Lung (tissue), 12 donors: Measurements from ENCODE around the gene DNAH1. TPM values are rescaled to one million over a fixed set of nuclear protein-coding genes. Genes with fewer than 3 reads are reported as not detected.

Source experiments
- ATAC-seq: fragments of 200-7000 bp; cut with Tn5 transposase; one replicate; pipeline ENCODE4 v1.9.1; 2020; ENCODE audit warnings: moderate number of reproducible peaks; ENCODE audit not compliant: insufficient read depth, low FRiP score
- DNase-seq, 3 donors: peaks; one replicate each; pipeline ENCODE4 v3.0.0-alpha.2; 2013 to 2017
- H3K27ac ChIP-seq, 2 donors: one replicate each; pipeline ENCODE4 v1.5.1; 2013; ENCODE audit warnings: mild to moderate bottlenecking in 2 of 2, moderate library complexity in 2 of 2, control low read depth in 1 of 2, inconsistent platforms in 1 of 2, low read depth in 1 of 2, low read length in 1 of 2
- H3K27me3 ChIP-seq, 3 donors: one replicate each; pipeline ENCODE4 v1.5.1; 2013; ENCODE audit warnings: low read length in 2 of 3; ENCODE audit not compliant: control insufficient read depth in 3 of 3, insufficient read depth in 3 of 3
- H3K36me3 ChIP-seq, 4 donors: one replicate each; pipeline ENCODE4 v1.5.1; 2013; ENCODE audit warnings: low read length in 4 of 4, mild to moderate bottlenecking in 1 of 4, moderate library complexity in 1 of 4; ENCODE audit not compliant: control insufficient read depth in 4 of 4, insufficient read depth in 4 of 4
- H3K4me1 ChIP-seq, 5 donors: one replicate each; pipeline ENCODE4 v1.5.1; 2013; ENCODE audit warnings: low read length in 5 of 5, mild to moderate bottlenecking in 2 of 5, moderate library complexity in 1 of 5; ENCODE audit not compliant: control insufficient read depth in 5 of 5, insufficient read depth in 5 of 5
- H3K4me3 ChIP-seq: one replicate; pipeline ENCODE4 v1.5.1; 2013; ENCODE audit warnings: mild to moderate bottlenecking, control low read depth, moderate library complexity
- H3K9ac ChIP-seq, 2 donors: one replicate each; pipeline ENCODE4 v1.5.1; 2013; ENCODE audit warnings: low read length in 2 of 2, control low read depth in 1 of 2; ENCODE audit not compliant: insufficient read depth in 1 of 2
- H3K9me3 ChIP-seq, 4 donors: one replicate each; pipeline ENCODE4 v1.5.1; 2013; ENCODE audit warnings: low read length in 3 of 4, mild to moderate bottlenecking in 1 of 4, moderate library complexity in 1 of 4; ENCODE audit not compliant: control insufficient read depth in 4 of 4, insufficient read depth in 3 of 4
- WGBS, 2 donors: extraction: QIAGEN DNeasy Blood & Tissue Kit; methylation state at CpG; one replicate each; pipeline ENCODE4 v1.1.7; 2013; 5-methylcytosine and 5-hydroxymethylcytosine counted together
- polyA plus RNA-seq, 2 donors: library from polyadenylated mRNA; stranded (reverse); fragments of 200-250 nt; gene quantifications; one replicate each; pipeline ENCODE4 v1.2.1, GENCODE V29; 2013
- total RNA-seq, 2 donors: library from RNA; depleted of rRNA in 1 of 2; stranded (reverse); fragments of >200 nt in 1 of 2; gene quantifications; one replicate each; pipeline ENCODE4 v1.2.1, GENCODE V29; 2014 to 2021
- TF ChIP-seq, protein P1 (sequence below): IDR thresholded peaks from 2 replicates; pipeline ENCODE4 v1.5.1; 2012; ENCODE audit warnings: mild to moderate bottlenecking; ENCODE audit errors: control extremely low read depth, extremely low read depth
- donor health status: control.
- donor health status: control.
- donor health status: Bipolar disorder and iron deficiency.
- donor health status: healthy.
- donor health status: DM: yes; HTN: yes; CAD: no.

The DNAH1 gene
- total and polyA plus RNA-seq, 4 donors, result 6.1 to 21.5 (median 11.4) TPM

DNA sequence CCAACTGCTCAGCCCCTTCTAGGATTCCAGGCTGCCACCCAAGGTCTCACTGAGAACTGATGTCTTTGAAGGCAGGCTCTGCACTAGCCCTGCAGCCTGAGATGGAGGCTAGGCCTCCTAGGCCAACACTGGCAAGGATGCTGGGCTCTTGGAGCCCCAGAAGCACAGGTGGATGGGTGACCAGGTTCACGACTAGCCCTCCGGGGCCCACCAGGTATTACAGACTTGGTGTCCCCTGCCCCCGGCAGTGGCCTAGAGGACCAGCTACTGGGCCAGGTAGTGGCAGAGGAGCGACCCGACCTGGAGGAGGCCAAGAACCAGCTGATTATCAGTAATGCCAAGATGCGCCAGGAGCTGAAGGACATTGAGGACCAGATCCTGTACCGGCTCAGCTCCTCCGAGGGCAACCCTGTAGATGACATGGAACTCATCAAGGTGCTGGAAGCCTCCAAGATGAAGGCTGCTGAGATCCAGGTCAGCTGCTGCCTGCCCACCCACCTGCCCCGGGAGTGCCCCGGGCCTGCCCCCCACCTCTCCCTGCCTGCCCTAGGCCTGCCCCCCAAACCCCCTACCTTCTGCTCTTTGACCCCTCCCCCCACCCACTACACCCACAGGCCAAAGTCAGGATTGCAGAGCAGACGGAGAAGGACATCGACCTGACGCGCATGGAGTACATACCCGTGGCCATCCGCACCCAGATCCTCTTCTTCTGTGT, 76.3 kb downstream of the DNAH1 start:
- TF ChIP-seq, protein P1, sequence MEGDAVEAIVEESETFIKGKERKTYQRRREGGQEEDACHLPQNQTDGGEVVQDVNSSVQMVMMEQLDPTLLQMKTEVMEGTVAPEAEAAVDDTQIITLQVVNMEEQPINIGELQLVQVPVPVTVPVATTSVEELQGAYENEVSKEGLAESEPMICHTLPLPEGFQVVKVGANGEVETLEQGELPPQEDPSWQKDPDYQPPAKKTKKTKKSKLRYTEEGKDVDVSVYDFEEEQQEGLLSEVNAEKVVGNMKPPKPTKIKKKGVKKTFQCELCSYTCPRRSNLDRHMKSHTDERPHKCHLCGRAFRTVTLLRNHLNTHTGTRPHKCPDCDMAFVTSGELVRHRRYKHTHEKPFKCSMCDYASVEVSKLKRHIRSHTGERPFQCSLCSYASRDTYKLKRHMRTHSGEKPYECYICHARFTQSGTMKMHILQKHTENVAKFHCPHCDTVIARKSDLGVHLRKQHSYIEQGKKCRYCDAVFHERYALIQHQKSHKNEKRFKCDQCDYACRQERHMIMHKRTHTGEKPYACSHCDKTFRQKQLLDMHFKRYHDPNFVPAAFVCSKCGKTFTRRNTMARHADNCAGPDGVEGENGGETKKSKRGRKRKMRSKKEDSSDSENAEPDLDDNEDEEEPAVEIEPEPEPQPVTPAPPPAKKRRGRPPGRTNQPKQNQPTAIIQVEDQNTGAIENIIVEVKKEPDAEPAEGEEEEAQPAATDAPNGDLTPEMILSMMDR, result no peak
- Histone ChIP-seq H3K27me3 (no peaks in the 10 kb centered on the region), H3K4me1 (no peaks in the 10 kb centered on the region), H3K4me3 (no peak overlapping the region), H3K36me3 (peaks cover 0 to 35% (median 1%) of the 10 kb centered on the region in 4 donors), H3K9me3 (no peaks in the 10 kb centered on the region), H3K9ac (no peak overlapping the region), H3K27ac (no peak overlapping the region)
- DNase-seq, result no peak
- no peak for ATAC-seq
- 96 to 97% methylated on average over 16 of the region's 16 CpGs for WGBS, 2 donors

- Histone ChIP-seq H3K9ac (no peak overlapping the region), H3K4me1 (no peaks in the 10 kb centered on the region), H3K27me3 (no peaks in the 10 kb centered on the region), H3K9me3 (no peaks in the 10 kb centered on the region), H3K27ac (no peak overlapping the region), H3K36me3 (peaks cover 0 to 36% (median 1%) of the 10 kb centered on the region in 4 donors), H3K4me3 (no peak overlapping the region)
- ATAC-seq (no peak), DNase-seq (no peak)
- TF ChIP-seq, protein P1, result no peak
- WGBS, 2 donors, result 90 to 93% methylated on average over 18 of the region's 18 CpGs
Measured at GRCh38 chr3:52393131-52393807, 77.2 kb downstream of the DNAH1 start.

- H3K36me3 ChIP-seq, result peaks cover 0 to 36% (median 2%) of the 10 kb centered on the region in 4 donors
- no peak overlapping the region for H3K27ac ChIP-seq
- H3K27me3 ChIP-seq, result no peaks in the 10 kb centered on the region
- DNase-seq (no peak), ATAC-seq (no peak)
- 94 to 95% methylated on average over 18 of the region's 18 CpGs for WGBS, 2 donors
- no peaks in the 10 kb centered on the region for H3K9me3 ChIP-seq
- H3K9ac ChIP-seq, result no peak overlapping the region
- TF ChIP-seq, protein P1, result no peak
- H3K4me3 ChIP-seq, result no peak overlapping the region
- no peaks in the 10 kb centered on the region for H3K4me1 ChIP-seq
Measured at GRCh38 chr3:52393959-52394670, 78.0 kb downstream of the DNAH1 start.
